ENCODE results near the gene PKDREJ.
"Not testable (repeated sequence)": the region's sequence is repeated elsewhere in the genome, so short reads cannot be mapped to it uniquely, and the experiment has no call there.

PKDREJ gene, protein sequence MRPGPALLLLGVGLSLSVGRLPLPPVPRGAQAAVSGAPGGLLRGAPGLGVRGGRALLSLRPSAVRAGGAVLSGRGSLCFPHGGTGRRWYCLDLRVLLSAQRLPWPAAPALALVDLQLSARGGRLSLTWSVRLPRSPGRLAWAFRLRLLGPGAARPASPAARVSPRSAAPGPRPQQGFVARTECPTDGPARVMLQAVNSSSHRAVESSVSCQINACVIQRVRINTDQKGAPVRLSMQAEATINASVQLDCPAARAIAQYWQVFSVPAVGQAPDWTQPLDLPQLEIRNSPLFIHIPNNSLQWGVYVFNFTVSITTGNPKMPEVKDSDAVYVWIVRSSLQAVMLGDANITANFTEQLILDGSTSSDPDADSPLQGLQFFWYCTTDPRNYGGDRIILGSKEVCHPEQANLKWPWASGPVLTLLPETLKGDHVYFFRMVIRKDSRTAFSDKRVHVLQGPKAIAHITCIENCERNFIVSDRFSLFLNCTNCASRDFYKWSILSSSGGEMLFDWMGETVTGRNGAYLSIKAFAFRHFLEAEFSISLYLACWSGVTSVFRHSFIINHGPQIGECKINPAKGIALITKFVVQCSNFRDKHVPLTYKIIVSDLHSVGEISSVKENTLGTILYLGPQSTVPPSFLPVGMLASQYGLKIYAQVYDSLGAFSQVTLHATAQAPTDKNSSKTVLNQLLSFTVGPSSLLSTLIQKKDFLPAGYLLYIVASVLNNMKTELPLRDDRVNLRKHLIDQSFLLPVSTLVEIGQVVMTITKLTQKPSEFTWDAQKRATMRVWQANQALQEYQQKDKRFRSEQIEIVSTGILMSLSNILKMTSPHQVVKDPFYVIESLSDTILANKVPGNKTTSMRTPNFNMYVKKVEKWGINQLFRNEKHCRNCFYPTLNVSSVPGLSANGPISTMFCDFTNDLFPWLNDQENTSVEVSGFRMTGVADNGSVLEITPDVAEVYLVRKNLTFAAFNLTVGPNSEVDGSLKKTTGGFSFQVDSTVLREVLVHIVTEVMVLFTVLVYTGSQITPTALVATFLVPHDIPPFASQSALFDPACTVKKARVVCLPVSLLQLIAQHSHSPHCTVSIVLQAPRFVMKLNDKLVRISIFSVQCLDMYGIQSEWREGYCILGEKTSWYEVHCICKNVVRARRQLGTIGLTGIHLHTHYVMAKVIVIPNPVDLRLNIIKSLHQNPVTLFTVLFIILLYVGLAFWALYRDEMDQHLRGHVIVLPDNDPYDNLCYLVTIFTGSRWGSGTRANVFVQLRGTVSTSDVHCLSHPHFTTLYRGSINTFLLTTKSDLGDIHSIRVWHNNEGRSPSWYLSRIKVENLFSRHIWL (N-terminal part only)
- total RNA-seq, result 0 to 2.0 (median 0.03) reads per million in 17 experiments

DNA sequence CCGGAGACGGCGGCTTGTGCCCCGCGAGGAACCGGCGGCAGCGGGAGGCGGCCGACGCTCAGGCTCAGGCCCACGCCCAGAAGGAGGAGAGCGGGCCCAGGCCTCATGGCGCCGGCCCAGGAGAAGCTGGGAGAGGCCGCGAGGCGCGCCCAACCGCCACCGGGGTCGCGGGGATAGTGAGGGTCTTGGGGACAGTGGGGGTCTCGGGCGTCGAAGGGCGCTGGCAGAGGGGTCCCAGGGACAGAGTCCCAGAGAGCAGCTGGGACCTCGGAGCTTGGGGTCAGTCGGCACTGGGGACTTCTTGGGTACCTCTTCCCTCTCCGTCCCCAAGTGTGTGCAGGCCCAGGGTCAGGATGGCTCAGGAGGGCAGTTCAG lies at the start of gene PKDREJ:
Gene PKDREJ (minus strand): TSS at position 128 of the 375 bp plus-strand sequence. CDS start 21 bp downstream, at position 107.
- DNase-seq, result no peak

GRCh38 chr22:46312848-46313247 lies 49.7 kb upstream of the PKDREJ start:
- not testable (repeated sequence) for DNase-seq

- no peak for DNase-seq
These were observed 48.9 kb upstream of the PKDREJ start for GRCh38 chr22:46312056-46312455.

DNA sequence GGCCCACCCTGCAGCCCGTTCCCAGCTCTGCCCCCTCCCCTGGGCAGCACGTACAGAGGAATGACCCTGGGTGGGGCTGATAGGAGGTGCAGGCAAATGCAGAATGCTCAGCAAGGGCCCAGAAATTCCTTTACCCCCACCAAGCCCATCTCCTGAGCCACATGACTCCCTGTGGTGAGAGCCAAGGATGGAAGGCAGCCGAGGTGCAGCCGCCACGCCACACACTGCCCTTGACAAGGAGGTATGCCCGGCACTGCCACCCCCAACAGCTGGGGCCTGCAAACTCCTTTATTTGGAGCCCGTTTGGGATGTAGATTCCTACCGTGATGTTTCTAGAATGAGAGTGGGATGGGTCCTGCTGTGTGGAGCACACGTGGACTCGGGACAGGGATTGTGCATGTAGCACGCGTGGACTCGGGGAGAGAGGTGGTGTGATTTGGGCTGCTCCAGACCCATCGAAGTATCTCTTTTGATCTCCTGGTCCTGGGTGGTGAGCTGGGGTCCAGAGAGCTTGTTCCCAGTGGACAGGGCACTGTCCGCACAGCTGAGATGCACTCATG lies 46.5 kb upstream of the PKDREJ start:
- no peak for DNase-seq

GRCh38 chr22:46308283-46308988 lies 45.3 kb upstream of the PKDREJ start:
- no peak for DNase-seq

DNA sequence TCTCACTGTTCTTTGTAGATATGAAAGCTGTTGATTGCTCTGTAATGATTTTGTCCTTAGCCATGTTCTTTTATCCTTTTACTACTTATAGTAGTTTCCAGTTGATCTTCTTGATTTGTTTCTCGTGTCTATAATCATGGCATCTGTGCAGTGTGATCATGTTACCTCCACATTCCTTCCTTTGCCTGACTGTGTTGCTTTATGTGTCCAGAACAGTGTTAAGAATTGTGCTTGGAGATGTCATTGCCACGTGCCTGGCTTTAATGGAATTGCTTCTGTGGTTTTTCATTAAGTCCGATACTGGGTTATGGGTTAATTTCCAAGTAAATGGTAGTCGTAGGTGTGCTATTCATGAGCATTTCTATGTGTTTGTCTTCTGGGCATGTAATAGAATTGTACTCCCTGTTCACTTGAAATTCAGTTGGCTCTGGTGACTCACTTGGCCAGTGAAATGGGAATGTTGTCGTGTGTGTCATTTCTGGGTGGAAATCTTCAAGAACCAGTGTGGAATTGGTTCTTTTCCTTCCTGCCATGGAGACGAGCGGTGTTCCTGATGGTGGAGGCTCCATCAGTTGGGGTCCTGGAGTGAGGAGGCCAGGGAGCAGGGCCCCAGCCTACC lies 40.3 kb upstream of the PKDREJ start:
- no peak for DNase-seq

DNA sequence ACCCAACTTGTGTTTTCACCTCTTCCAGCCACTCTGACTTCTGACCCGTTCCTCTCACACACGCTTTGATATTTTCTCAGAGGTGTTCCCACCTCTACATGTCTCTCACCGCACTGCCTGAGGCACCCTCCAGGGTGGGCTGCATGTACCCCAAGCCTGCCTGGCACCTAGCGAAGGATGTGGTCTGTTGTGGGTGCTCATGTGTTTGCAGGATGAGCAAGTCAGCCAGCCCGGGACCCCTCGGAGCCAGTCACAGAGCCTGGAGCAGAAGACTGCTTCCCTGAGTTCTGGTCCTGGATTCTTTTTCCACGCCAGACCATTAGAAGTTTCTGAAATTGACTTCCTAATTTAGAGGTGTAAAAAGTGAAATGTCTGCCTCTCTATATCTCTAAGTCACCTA lies 37.3 kb upstream of the PKDREJ start:
- DNase-seq, result no peak

- DNase-seq, result no peak
These were observed 36.0 kb upstream of the PKDREJ start for GRCh38 chr22:46299101-46299500.

GRCh38 chr22:46297151-46297812 lies 34.1 kb upstream of the PKDREJ start:
- DNase-seq, result peak in 2 of 4 experiments; percentile 24 to 33

GRCh38 chr22:46296257-46297150 lies 33.4 kb upstream of the PKDREJ start, which contains the start of gene GTSE1:
Gene GTSE1, plus strand, starts transcription at chr22:46296870. Its CDS starts 531 bp downstream, at chr22:46297401.
- peak; percentile 99 to 100 (median 100) for DNase-seq

- DNase-seq, result no peak
These were observed 32.3 kb upstream of the PKDREJ start for GRCh38 chr22:46295277-46295971.

DNA sequence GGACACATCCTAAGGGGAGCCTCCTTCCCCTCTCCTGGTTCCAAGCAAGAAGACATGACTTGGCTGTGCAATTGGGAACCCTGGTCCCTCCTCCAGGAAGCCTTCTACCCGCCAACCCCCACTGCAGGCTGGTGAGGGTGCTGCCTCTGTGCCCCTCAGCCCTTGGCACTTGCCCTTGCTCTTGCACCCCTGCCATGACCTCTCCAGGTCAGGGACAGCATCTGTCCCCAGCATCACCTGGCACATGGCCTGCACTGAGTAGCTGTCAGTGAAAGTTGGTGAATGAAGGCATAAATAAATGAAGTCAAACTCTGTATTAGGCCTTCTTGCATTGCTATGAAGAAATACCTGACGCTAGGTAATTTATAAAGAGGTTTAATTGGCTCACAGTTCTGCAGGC lies 31.6 kb upstream of the PKDREJ start:
- DNase-seq, result no peak

GRCh38 chr22:46293577-46294260 lies 30.6 kb upstream of the PKDREJ start:
- peak; percentile 87 to 95 (median 93) for DNase-seq

- DNase-seq, result peak; percentile 70 to 84 (median 79)
These were observed 29.6 kb upstream of the PKDREJ start for GRCh38 chr22:46292732-46293131.

DNA sequence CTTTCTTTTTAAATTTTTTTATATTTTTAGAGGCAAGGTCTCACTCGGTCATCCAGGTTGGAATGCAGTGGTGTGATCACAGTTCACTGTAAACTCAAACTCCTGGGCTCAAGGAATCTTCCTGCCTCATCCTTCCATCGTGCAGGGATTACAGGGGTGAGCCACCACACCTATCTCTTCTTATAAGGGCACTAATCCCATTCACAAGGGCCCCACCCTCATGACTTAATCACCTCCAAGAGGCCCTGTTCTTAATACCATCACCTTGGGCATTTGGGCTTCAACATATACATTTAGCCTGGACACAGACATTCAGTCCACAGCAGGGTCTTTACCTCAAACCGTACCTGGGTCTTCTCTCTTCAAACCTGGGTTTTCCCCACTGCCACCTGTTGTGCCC lies 29.0 kb upstream of the PKDREJ start:
- DNase-seq, result no peak

DNA sequence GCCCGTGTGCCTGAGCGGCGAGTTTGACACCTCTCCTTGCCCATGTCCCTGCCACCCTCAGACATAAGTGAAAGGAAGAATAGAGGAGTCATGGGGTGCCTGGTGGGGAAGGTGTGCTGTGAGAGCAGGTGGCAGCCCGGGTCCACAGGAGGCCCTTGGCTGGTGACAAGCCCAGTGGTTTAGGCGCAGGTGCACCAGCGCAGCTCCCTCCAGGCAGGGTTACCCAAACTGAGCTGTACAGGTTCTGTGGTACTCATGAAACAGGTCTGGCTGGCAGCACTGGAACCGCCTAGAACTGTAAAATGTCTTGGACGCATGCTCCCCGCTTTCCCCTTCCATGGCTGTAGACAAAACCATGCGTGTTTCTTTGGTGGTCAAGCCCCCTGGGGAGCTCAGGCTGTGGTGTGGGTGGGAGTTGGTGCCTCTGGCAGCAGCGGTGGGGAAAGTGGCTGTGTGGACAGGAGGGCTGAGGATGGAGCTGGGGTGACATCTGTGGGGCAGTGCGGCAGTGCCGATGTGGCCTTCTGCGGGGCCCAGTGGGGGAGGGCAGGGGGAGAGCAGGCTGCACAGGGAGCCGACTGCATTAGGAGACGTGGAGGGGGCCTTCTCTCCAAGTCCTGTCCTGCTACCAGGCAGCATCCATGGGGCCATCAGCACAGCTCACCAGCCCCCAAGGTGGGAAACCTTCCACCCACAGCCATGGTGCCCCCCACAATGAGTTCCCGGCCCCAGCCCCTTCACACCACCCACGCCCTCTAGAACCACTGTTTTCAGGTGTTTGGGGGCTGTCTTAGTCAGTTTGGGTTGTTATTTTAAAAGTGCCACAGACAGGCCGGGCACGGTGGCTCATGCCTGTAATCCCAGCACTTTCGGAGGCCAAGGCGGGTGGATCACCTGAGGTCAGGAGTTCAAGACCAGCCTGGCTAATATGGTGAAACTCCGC lies 28.0 kb upstream of the PKDREJ start:
- no peak for DNase-seq
